Measurements from ENCODE around the gene ASF1A.

Gene ASF1A

DNA sequence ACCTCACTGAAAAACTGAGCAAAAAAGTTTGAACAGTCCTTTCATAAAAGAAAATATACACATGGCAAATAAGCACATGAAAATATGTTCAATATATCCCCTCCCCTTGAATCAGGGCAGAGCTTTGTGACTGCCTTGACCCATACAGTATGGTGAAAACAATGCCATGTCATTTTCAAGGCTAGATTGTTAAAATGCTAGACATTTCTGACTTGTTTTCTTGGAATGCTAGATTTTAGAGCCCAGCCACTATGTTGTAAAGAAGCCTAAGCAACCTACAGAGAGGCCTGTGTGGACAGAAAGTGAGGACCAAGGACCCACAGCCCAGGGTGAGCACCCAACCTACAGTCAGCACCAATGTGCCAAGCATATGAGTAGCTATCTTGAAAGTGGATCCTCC, 17.1 kb upstream of the ASF1A start:
- no peak overlapping the region for H3K27ac ChIP-seq (ENCODE audit: low read depth, low read length)

DNA sequence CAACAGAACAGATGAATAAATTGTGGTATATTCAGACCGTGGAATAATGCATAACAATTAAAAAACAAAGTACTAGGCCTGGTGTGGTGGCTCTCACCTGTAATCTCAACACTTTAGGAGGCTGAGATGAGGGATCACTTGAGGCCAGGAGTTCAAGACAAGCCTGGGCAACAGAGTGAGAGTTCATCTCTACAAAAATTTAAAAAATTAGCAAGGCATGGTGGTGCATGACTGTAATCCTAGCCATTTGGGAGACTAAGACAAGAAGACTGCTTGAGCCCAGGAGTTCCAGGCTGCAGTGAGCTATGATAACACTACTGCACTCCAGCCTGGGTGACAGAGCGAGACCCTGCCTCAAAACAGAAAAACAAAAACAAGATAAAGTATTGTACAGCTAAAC, 16.1 kb upstream of the ASF1A start:
- no peaks in the 10 kb centered on the region for H3F3A ChIP-seq (ENCODE audit: insufficient read depth)
- H4K20me1 ChIP-seq (ENCODE audit: low read depth, low read length): no peaks in the 10 kb centered on the region
- H2AFZ ChIP-seq (ENCODE audit: low read depth, low read length, severe bottlenecking): no peak overlapping the region
- TF ChIP-seq EZH2phosphoT487 (conservative IDR thresholded peaks at IDR 0.05; ENCODE audit: low read length): no peak
- TF ChIP-seq, protein P1, sequence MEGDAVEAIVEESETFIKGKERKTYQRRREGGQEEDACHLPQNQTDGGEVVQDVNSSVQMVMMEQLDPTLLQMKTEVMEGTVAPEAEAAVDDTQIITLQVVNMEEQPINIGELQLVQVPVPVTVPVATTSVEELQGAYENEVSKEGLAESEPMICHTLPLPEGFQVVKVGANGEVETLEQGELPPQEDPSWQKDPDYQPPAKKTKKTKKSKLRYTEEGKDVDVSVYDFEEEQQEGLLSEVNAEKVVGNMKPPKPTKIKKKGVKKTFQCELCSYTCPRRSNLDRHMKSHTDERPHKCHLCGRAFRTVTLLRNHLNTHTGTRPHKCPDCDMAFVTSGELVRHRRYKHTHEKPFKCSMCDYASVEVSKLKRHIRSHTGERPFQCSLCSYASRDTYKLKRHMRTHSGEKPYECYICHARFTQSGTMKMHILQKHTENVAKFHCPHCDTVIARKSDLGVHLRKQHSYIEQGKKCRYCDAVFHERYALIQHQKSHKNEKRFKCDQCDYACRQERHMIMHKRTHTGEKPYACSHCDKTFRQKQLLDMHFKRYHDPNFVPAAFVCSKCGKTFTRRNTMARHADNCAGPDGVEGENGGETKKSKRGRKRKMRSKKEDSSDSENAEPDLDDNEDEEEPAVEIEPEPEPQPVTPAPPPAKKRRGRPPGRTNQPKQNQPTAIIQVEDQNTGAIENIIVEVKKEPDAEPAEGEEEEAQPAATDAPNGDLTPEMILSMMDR (IDR thresholded peaks at IDR 0.05; ENCODE audit: insufficient read depth, low read length, poor library complexity, severe bottlenecking): no peak
- H3K27me3 ChIP-seq (ENCODE audit: low read length): no peaks in the 10 kb centered on the region
- H3K9me3 ChIP-seq (ENCODE audit: insufficient read depth, low read length): no peaks in the 10 kb centered on the region
- H3K4me3 ChIP-seq (ENCODE audit: insufficient read depth, low read length, poor library complexity, severe bottlenecking): no peak overlapping the region
- no peak overlapping the region for H3K9ac ChIP-seq (ENCODE audit: low read length)
- H3K79me2 ChIP-seq (ENCODE audit: insufficient read depth, low read length): peaks cover 10% of the 10 kb centered on the region; the same call in 1 of the 2 replicates
- H3K36me3 ChIP-seq (ENCODE audit: low read length): no peaks in the 10 kb centered on the region
- H3K9me2 ChIP-seq (replicated peaks; ENCODE audit: insufficient read depth, low read length): no peaks in the 10 kb centered on the region
- no peak overlapping the region for H3K4me2 ChIP-seq (ENCODE audit: low read depth, low read length, poor library complexity, severe bottlenecking)
- no peak overlapping the region for H3K27ac ChIP-seq (ENCODE audit: low read depth, low read length)

More for the DNA sequence above, 17.1 kb upstream of the ASF1A start:
- H3K9me3 ChIP-seq (ENCODE audit: insufficient read depth, low read length): no peaks in the 10 kb centered on the region
- H2AFZ ChIP-seq (ENCODE audit: low read depth, low read length, severe bottlenecking): no peak overlapping the region
- no peaks in the 10 kb centered on the region for H3K36me3 ChIP-seq (ENCODE audit: low read length)
- peaks cover 13% of the 10 kb centered on the region; the same call in 1 of the 2 replicates for H3K79me2 ChIP-seq (ENCODE audit: insufficient read depth, low read length)
- no peaks in the 10 kb centered on the region for H4K20me1 ChIP-seq (ENCODE audit: low read depth, low read length)
- no peak overlapping the region for H3K4me2 ChIP-seq (ENCODE audit: low read depth, low read length, poor library complexity, severe bottlenecking)
- H3K27me3 ChIP-seq (ENCODE audit: low read length): no peaks in the 10 kb centered on the region
- H3K4me3 ChIP-seq (ENCODE audit: insufficient read depth, low read length, poor library complexity, severe bottlenecking): no peak overlapping the region
- TF ChIP-seq, protein P1 (IDR thresholded peaks at IDR 0.05; ENCODE audit: insufficient read depth, low read length, poor library complexity, severe bottlenecking): no peak
- TF ChIP-seq EZH2phosphoT487 (conservative IDR thresholded peaks at IDR 0.05; ENCODE audit: low read length): no peak
- H3K9me2 ChIP-seq (replicated peaks; ENCODE audit: insufficient read depth, low read length): no peaks in the 10 kb centered on the region
- no peaks in the 10 kb centered on the region for H3F3A ChIP-seq (ENCODE audit: insufficient read depth)
- no peak overlapping the region for H3K9ac ChIP-seq (ENCODE audit: low read length)

DNA sequence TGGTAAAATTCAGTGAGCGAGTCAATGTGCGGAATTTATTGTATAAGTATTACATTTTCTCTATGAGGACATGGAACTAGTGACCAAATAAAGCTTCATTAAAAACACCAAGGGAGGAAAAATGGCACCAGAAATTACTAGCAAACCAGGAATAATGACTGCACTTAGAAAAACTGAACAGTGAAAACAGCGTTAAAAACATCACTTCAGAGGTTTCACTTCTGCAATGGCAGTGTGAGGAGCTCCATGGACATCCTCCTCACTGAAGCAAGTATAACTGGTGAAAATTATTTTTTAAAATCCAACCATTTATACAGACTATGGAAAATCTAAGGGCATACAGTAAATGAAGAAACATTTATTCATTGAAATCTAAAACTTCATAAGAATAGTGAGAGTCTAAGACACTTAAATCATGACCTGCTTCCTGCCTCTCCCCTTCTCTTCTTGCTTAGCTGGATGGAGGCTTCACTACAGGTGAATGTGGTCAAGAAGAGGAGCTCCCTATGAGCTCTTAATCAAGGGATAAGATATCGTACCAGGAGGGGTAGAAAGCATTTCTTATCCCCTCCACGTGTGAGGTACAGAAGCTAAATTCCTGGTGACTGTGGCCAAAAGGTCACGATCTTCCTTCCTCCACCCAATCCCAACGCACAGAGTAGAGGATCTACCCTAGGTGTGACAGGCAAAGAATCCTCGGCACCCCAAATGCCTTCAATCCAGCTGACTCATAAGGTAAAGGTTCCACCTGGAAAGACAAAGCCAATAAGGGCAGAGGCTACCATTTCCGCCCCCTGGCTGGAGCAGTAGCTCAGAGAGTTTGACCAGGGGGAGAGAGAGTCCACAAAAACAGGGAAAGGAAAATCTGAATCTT, 12.3 kb upstream of the ASF1A start:
- Histone ChIP-seq H3K27me3 (ENCODE audit: low read length) (no peaks in the 10 kb centered on the region), H3K36me3 (ENCODE audit: low read length) (no peaks in the 10 kb centered on the region), H3K9ac (ENCODE audit: low read length) (no peak overlapping the region), H3K4me3 (ENCODE audit: insufficient read depth, low read length, poor library complexity, severe bottlenecking) (no peak overlapping the region), H3K79me2 (ENCODE audit: insufficient read depth, low read length) (peaks cover 12% of the 10 kb centered on the region), H2AFZ (ENCODE audit: low read depth, low read length, severe bottlenecking) (no peak overlapping the region), H3K27ac (ENCODE audit: low read depth, low read length) (no peak overlapping the region), H3K9me3 (ENCODE audit: insufficient read depth, low read length) (no peaks in the 10 kb centered on the region), H3K4me2 (ENCODE audit: low read depth, low read length, poor library complexity, severe bottlenecking) (peak overlapping the region; percentile 14), H4K20me1 (ENCODE audit: low read depth, low read length) (no peaks in the 10 kb centered on the region), H3K9me2 (replicated peaks; ENCODE audit: insufficient read depth, low read length) (no peaks in the 10 kb centered on the region), H3F3A (ENCODE audit: insufficient read depth) (peaks cover 5% of the 10 kb centered on the region)
- TF ChIP-seq EZH2phosphoT487 (conservative IDR thresholded peaks at IDR 0.05; ENCODE audit: low read length): no peak
- TF ChIP-seq, protein P1 (IDR thresholded peaks at IDR 0.05; ENCODE audit: insufficient read depth, low read length, poor library complexity, severe bottlenecking): no peak

All from SU-DHL-6 (cell line).